Fibroblast of the aortic adventitia (primary cell): ENCODE results near the gene CES5A. TPM values are rescaled to one million over a fixed set of nuclear protein-coding genes. Genes with fewer than 3 reads are reported as not detected.
"Not testable (repeated sequence)": the region's sequence is repeated elsewhere in the genome, so short reads cannot be mapped to it uniquely, and the experiment has no call there.

Source experiments
- DNase-seq: peaks from one replicate; pipeline ENCODE4 v3.0.0-alpha.2; 2010; ENCODE audit warnings: low read depth
- H3K4me3 ChIP-seq: 2 replicates; pipeline ENCODE4 v1.5.1; 2011; ENCODE audit warnings: low read depth, mild to moderate bottlenecking, control low read depth, low read length, moderate library complexity
- CTCF ChIP-seq: IDR thresholded peaks from 2 replicates; pipeline ENCODE4 v1.5.1; 2011; ENCODE audit warnings: mild to moderate bottlenecking, low read length, control low read depth, inconsistent platforms; ENCODE audit not compliant: insufficient read depth
- total RNA-seq: library from RNA; depleted of rRNA; stranded (reverse); fragments of >200 nt; gene quantifications from 2 replicates; pipeline ENCODE4 v1.2.3, GENCODE V29; 2012; ENCODE audit warnings: low replicate concordance

CES5A gene
- total RNA-seq, 1 donor = not detected

GRCh38 chr16:55821210-55821609, 54.0 kb downstream of the CES5A start:
- no peak overlapping the region for H3K4me3 ChIP-seq
- DNase-seq = no peak
- TF ChIP-seq CTCF = no peak

- DNase-seq = no peak
- no peak for TF ChIP-seq CTCF
Measured at GRCh38 chr16:55820615-55821014, 54.6 kb downstream of the CES5A start.

GRCh38 chr16:55817236-55817912, 57.8 kb downstream of the CES5A start:
- TF ChIP-seq CTCF = no peak
- no peak for DNase-seq
- H3K4me3 ChIP-seq = no peak overlapping the region

More at GRCh38 chr16:55820615-55821014, 54.6 kb downstream of the CES5A start:
- H3K4me3 ChIP-seq = no peak overlapping the region

GRCh38 chr16:55816222-55816621, 59.0 kb downstream of the CES5A start:
- not testable (repeated sequence) for H3K4me3 ChIP-seq, DNase-seq

- H3K4me3 ChIP-seq = no peak overlapping the region
- no peak for TF ChIP-seq CTCF
- DNase-seq = no peak
Measured at GRCh38 chr16:55815320-55815719, 59.9 kb downstream of the CES5A start.

- DNase-seq, H3K4me3 ChIP-seq: not testable (repeated sequence)
Measured at GRCh38 chr16:55814174-55814573, 61.0 kb downstream of the CES5A start.

- not testable (repeated sequence) for DNase-seq, H3K4me3 ChIP-seq
Measured at GRCh38 chr16:55813730-55814129, 61.4 kb downstream of the CES5A start.

- DNase-seq = no peak
- no peak for TF ChIP-seq CTCF
- no peak overlapping the region for H3K4me3 ChIP-seq
Measured at GRCh38 chr16:55812951-55813350, 62.2 kb downstream of the CES5A start.
